Fibroblast of villous mesenchyme (primary cell): ENCODE measurements around the gene LRG1. TPM values are rescaled to one million over a fixed set of nuclear protein-coding genes. Genes with fewer than 3 reads are reported as not detected.

Experiments
- DNase-seq: peaks from one replicate; pipeline ENCODE4 v3.0.0-alpha.2; 2010; ENCODE audit warnings: low read depth
- H3K4me3 ChIP-seq: 2 replicates; pipeline ENCODE4 v1.5.1; 2011; ENCODE audit warnings: low read depth, mild to moderate bottlenecking, low read length
- total RNA-seq: library from RNA; depleted of rRNA; stranded (reverse); fragments of >200 nt; gene quantifications from 2 replicates; pipeline ENCODE4 v1.2.3, GENCODE V29; 2012
- TF ChIP-seq, protein P1 (sequence below): IDR thresholded peaks from 2 replicates; pipeline ENCODE4 v1.5.1; 2012; ENCODE audit warnings: low read depth, mild to moderate bottlenecking, low read length; ENCODE audit not compliant: insufficient read depth

LRG1 gene
- total RNA-seq, 1 donor: not detected

DNA sequence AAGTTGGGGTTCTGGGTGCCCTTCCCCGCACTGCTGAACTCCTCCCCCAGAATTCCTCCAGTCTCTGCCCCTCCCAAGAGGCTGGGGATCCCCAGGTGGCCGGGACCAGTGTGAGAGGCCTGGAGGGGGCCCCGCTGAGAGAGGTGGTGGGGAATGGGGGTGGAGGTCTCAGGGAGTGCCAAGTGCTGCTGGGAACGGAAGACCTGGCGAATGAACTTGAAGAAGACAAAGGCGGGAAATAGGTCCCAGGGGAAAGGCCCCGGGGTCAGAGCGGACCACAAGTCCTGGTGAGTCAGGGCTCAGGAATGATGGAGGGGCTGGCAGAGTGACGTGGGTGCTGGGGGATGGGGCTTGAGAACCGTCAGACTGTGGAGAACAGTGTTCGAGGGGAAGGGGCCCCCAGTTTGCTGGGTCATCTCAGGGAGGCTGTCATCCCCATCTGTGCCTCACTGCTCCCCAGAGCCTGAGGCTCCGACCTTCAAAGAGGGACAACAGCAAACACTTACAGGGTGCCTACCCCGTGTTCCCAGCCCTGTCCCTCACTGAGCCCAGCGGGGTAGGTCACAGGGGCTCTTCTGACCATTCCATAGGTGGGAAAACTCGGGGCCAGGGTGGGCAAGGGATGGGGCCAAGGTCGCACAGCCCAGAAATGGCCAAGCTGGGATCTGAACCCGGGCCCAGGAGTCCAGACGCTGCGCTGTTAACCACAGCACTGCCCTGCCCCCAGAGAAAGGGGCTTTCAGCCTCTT is 35.6 kb upstream of the LRG1 start:
- TF ChIP-seq, protein P1, sequence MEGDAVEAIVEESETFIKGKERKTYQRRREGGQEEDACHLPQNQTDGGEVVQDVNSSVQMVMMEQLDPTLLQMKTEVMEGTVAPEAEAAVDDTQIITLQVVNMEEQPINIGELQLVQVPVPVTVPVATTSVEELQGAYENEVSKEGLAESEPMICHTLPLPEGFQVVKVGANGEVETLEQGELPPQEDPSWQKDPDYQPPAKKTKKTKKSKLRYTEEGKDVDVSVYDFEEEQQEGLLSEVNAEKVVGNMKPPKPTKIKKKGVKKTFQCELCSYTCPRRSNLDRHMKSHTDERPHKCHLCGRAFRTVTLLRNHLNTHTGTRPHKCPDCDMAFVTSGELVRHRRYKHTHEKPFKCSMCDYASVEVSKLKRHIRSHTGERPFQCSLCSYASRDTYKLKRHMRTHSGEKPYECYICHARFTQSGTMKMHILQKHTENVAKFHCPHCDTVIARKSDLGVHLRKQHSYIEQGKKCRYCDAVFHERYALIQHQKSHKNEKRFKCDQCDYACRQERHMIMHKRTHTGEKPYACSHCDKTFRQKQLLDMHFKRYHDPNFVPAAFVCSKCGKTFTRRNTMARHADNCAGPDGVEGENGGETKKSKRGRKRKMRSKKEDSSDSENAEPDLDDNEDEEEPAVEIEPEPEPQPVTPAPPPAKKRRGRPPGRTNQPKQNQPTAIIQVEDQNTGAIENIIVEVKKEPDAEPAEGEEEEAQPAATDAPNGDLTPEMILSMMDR: no peak
- no peak overlapping the region for H3K4me3 ChIP-seq
- peak; percentile 94 for DNase-seq

DNA sequence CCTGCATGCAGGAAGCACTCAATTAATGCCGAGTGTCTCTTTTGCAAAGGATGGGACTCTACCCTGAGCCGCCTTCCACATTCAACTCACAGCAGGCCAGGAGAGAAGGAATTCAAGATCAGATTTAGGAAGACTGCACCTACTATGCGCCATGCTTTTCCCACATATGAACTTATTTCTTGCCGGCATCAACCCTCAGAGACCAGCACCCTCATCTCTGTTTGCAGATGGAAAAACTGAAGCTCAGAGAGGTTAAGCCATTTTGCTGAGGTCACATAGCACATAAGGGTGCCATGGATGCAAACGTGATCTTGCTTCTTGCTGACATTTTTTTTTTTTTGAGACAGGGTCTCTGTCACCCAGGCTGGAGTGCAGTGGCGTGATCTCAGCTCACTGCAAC is 33.8 kb upstream of the LRG1 start:
- H3K4me3 ChIP-seq: no peak overlapping the region
- DNase-seq: no peak
- TF ChIP-seq, protein P1: no peak

DNA sequence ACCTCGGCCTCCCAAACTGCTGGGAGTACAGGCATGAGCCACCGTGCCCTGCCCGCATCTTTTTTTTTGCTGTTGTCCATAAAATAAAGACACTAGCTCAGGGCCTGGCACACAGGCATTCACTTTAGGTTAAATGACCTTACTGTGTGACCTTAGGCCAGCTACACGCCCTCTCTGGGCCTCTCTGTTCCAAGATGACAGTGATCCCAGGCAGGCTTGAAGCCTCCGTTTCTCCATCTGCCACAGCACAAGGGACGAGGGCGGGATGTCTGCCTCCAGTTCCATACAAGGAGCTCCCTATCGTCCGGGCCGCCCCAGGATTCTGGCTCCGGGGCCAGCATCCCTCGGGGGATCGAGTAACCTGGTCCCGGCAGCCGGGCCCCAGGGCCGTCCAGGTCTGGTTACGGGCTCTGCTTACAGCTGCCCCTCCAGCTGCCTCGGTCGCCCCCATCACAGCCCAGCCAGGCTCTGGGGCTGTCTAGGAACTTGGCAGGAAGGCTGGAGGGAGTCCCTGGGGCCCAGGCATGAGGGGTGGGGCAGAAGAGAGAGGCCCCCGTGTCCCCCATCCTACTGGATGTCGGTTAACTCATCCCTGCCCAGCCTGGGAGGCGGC is 31.6 kb upstream of the LRG1 start:
- TF ChIP-seq, protein P1: no peak
- DNase-seq: no peak
- H3K4me3 ChIP-seq: no peak overlapping the region

DNA sequence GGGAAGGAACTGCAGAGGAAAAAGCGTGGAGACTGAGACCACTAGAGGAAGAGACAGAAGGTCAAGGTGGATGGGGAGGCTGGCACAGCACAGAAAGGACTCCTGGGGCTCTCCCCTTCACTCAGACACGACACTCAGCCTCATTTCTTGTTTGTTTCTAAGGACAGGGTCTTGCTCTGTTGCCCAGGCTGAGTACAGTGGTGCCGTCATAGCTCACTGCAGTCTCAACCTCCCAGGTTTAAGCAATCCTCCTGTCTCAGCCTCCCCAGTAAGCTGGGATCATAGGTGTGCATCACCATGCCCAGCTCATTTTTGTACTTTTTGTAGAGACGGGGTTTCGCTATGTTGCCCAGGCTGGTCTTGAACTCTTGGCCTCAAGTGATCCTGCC is 31.1 kb upstream of the LRG1 start:
- no peak for DNase-seq
- TF ChIP-seq, protein P1: no peak
- no peak overlapping the region for H3K4me3 ChIP-seq

DNA sequence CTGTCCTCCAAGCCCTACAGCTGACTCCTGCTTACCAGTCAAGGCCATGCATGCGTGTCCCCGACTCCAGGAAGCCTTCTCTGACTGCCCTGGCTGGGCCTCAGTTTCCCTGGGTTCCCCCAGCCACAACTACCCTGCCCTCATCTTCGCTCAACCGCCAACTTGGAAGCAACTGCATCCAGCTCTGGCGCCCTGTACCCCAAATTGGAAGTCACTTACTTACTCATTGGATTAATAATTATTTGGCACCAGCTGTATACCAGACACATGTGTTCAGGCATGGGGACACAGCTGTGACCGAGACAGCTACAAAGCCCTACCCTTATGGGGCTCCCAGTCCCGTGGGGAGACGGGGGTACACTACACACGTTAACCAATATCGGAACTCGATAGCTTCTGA is 30.6 kb upstream of the LRG1 start:
- TF ChIP-seq, protein P1: no peak
- DNase-seq: no peak
- no peak overlapping the region for H3K4me3 ChIP-seq

DNA sequence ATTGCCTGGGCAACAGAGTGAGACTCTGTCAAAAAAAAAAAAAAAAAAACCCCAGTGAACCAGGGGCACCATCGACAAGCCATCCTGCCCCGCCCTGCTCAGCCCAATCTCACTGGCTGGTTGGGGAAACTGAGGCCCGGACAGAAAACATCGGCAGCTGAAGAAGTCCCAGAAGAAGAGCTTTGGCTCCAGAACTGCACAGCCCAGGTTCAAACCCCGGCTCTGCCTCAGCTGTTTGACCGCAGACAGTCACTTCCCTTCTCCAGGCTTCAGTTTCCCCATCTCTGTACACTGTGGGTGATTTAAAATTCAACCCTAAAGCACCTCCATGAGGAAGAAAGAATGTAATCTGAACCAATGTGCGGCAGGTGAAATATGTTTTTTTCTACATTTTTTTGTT is 29.1 kb upstream of the LRG1 start:
- no peak overlapping the region for H3K4me3 ChIP-seq
- TF ChIP-seq, protein P1: no peak
- DNase-seq: no peak
